ENCODE measurements around the gene MAGI2.

The MAGI2 gene

DNA sequence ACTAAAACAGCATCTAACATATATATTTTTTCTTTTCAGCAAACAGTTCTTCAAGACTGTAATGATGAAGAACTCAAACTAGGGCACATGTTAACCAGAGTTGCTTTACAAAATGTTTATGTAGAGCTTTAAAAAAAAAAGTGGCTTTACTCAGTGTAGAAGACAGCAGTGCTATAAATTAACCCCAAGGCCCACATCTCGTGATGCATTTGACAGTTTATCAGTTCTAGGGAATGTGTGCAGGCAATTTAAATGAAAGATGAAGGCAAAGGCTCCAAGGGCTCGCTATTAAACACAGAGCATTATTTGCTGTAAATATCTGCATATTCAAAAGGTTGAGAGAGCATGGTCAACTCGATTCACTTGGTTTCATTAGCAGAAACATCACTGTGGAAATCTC is 558.1 kb downstream of the MAGI2 start:
- DNase-seq = no peak

DNA sequence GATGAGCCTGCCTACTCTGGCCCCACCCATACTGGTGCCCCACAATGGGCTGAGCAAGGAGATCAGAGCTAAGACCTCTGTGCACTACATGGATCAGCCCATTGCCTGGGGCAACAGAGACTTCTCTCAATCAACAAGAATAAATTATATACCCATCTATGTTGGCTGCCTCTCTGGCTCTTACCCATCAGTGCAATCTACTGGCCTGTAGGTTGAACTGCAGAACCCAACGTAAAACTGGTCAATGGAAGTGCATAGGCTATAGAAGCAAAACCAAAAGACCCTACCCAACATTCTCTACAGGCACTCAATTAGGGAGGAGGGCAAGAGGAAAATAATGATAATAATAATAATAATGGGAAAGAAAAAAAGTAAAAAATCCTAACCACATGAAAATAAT is 574.3 kb downstream of the MAGI2 start:
- no peak for DNase-seq

DNA sequence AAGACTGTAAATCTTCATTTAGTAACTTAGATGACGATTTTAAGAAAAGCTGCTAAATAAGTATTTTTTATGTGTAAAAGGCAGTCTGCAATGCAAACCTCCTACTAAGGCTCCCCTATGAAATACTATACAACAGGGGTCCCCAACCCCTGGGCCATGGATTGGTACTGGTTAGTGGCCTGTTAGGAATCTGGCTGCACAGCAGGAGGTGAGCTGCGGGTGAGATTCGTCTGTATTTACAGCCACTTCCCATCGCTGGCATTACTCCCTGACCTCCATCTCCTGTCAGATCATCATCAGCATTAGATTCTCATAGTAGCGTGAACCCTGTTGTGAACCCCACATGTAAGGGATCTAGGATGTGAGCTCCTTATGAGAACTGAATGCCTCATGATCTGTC is 580.4 kb downstream of the MAGI2 start:
- DNase-seq = no peak

DNA sequence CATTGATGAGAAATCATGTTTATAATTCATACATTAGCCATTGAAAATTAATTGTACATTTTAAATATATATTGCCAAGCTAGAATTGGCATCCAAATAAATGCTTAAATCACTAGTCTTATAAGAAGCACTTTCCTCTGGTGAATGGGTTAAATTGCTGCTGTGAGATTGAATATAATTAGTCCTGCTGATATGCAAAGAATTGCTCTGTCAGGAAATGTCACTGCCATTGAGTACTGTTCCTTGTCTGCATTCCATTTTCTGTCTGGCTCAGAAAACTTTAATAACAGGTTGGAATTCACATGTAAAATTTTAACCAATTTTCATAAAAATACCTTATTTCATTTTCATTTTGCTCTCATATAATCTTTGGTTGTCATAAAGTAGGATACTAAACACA is 589.1 kb downstream of the MAGI2 start:
- no peak for DNase-seq

DNA sequence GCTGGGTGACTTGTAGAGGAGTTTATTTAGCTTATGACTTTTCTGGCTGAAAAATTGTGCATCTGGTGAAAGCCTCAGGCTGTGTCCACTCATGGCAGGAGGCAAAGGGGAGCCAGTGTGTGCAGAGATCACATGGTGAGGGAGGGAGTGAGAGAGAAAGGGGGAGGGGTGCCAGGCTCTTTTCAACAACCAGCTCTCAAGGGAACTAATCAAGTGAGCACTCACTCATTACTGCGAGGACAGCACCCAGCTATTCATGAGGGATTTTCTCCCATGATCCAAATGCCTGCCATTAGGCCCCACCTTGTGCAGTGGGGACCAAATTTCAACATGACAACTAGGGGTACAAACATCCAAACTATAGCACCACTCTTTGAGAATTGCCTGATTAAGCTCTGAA is 590.2 kb downstream of the MAGI2 start:
- DNase-seq = no peak

DNA sequence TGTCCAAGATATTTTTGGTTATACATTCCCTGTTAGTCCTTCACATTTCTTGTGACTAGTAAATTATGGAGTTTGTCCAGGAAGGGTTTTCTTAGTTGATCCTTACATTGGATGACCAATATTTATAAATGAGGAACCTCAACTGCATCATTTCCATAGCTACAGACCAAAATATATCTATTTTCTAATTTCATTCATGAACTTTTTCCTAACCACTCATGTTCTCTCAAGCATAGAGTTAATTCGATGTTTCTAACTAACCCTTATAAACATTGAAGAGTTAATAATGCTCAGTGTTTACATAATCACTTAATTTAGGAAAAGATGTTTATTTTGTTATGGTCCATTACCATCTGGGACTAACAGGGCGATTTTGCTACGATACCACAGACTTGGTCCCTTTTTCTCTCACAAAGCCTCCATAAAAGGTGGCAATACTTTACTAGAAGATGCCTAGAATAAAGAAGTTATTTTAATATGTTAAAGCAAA is 591.0 kb downstream of the MAGI2 start:
- no peak for DNase-seq

DNA sequence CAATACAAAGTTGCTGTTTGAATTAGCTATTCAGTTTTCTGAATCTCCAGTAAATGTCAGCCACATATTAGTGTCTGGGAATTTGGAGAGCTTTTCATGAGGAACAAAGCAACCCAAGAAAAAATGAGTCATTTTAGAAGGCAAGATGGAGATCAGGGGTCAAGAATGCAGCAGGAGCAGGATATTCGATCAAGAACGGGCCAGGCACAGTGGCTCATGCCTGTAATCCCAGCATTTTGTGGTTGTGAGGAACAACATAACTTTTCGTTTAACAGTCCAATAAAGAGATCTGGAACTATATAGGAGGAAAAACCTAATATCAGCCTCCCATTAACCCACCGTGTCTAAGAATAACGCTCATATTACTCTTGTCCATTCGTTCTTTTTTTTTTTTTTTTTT is 600.5 kb downstream of the MAGI2 start:
- no peak for DNase-seq

DNA sequence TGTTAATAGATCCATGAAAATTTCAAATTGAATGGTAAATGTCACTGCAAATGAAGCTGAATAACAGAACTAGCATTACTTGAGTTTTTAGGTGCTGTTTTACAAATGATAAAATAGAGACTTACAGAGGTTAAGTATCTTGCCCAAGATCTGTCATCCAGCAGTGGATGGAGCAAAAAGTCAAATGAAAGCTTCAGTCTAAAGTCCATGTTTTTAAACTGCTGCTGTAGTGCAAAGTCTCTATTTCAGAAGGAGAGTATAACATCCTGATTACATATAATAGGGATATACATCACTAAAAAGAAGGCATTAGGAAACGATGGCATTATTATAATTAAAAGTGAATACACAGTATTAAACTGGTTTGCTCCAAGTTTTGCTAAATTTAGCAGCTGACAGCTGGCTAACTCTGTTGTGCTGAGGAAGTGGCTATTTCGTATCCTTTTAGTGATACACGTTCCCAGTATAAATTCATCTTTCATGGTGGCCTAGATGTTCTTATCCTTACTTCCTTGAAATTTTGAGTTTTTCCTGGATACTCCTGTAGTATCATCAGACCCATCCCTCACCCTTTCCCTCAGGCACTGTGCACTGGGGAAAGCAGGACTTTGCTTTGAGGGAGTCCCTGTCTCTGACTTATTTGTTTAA is 603.2 kb downstream of the MAGI2 start:
- no peak for DNase-seq

DNA sequence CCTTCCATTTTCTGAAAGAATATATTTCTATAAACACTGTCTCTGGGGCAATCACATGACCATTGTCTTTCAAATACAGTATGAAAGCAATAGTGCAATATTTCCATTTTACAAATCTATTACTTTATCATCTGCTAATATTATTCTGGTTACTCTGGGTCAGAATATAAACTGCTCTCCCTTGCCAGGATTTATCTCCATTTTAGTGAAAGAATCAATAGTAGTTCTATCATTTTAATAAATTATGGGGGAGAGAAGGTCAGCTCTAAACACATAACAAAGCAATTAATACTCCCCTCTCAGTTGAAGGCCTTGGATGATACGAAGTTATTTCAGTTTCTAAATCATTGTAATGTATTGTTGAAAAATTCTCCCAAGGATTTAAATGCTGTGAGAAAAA is 608.3 kb downstream of the MAGI2 start:
- DNase-seq = no peak

DNA sequence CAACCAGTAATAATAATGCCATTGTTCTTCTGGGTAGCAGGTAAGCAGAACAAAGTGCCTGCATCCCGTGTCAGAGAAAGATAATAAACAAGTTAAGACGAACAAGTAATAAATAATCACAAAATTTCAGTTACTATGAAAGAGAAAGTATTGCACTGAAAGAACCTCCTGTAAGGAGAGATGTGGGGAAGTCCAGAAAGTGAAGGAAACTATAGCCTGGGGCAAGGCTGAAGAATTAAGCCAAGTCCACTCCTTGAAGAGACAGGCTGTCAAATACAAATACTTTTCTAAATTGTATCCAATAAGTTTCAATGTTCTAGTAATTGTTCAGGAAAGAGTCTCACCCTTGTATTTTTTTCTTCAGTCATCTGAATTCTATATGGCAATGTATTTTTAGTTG is 611.4 kb downstream of the MAGI2 start:
- no peak for DNase-seq

DNA sequence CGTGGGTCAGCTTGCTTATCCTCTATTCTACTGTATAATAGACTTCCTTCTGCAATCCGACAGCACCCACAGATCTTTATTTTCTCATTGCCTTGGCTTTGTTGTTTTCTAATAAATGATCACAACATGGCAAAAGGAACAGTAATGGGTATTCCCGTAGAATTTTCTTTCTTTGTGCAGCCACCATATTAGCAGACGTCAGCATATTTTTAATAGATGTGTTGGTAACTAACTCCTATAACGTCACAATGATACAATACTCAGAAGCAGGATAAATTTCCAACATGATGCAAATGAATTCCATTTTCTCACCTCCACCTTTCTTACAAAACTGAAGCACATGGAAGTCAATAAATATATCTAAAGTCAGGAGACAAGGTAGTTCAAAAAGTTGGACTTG is 617.6 kb downstream of the MAGI2 start:
- DNase-seq = no peak

DNA sequence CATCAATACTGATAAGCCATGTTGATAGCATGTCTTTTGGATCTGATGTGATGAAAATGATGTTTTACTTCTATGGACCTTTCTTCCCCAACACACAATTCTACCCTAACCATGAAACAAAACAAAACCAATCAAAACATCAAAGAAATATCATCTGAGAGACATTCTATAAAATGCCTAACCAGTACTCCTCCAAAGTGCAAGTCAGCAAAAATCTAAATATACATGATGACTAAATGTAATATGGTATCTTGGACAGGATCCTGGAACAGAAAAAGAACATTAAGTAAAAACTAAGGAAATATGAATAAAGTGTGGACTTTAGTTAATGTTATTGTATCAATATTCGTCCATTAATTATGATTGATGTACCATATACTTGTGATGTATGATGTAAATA is 625.1 kb downstream of the MAGI2 start:
- DNase-seq = no peak

DNA sequence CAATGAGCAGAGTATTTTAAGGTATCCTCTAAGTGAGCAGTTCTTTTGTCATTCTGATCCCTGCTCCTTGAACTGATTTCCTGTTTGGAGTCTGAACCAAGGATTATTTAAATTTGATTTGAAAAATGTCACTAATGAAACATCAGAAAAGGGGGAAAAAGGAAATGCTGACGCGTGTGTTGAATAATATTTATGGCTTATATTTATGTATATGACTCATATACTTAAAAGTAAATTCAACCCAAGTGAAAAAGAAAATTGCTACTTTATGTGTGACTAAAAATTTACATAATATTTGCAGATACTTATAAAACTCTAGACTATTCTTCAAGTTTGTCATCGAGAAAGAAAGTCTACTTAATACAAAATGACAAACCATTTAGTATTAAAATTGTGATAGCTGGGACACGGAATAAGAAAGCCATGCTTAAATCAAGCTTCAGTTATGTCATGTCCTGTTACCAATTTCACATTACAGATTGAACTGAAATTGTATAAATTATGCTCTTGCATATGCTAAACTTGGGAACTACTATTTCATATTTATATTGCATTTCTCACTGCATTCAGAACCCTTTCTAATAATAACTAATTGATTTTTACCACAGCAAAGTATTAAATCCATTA is 649.9 kb downstream of the MAGI2 start:
- DNase-seq = no peak

DNA sequence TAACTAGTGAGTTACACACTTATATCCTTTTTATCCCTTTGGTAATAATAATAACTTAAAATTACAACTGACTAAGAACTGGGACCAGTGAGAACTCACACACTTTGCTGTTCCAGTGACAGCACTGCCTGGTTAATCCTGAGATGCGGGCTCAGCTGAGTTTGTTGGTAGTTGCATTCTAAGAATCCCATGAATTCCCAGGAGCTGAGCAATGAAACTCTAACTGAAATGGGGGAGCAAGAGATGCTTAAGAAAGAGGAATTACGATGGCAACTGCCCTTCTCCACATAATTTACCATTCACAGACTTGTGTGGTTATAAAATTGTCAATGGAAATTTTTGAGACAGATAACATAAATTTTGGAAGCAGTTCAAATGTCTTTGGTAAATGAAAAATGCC is 659.4 kb downstream of the MAGI2 start:
- no peak for DNase-seq

DNA sequence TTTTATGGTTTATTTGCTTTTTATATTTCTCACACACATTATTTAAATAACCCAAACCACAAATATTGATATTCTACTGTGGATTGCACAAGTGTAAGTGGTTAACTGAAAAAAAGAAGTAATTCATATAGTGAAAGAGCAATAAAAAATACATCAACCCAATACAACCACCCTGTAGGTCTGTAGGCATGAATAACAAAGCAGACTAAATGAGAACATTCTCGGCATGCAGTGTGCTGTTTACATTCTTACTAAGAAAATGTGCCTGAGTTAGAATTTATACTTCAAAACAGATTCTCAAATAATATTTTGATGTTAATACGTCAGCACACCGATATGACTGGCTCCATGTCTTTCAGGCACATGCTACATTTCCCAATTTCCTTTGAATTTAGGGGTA is 660.8 kb downstream of the MAGI2 start:
- DNase-seq = no peak

DNA sequence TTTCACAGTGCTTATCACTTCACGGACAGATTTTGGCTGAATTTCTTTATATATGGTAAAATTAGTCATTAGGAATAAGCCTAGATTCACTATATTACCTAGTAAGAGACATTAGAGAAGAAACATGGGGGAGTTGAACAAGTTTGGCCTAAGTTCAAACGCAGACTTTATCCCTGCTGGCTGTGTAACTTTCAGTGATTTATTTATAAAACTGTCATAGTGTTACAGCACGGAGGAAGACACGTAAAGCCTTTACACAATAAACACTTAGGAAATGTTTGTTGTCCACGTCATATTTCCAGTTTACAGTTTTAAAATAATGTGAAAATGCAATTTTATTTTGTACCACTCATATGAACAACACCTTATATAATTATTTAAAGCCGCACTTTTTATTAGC is 661.5 kb downstream of the MAGI2 start:
- no peak for DNase-seq

DNA sequence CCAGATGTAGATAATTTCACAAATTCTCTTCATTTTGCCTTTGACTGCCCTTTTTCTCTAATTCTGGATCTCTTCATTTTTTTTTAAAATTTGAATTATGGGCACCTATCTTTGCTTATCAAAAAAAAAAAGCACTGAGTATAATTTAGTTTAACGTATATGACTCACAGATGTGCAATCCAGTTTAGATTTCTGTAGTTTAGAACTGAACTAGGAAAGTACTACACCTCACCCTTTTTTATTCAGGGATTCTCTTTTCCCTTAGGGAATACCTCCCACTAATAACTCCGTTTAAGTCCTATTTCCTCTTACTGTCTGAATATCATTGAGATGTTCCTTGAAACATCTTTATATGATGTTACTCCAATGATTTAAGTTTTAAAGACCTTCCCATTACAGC is 665.0 kb downstream of the MAGI2 start:
- no peak for DNase-seq

DNA sequence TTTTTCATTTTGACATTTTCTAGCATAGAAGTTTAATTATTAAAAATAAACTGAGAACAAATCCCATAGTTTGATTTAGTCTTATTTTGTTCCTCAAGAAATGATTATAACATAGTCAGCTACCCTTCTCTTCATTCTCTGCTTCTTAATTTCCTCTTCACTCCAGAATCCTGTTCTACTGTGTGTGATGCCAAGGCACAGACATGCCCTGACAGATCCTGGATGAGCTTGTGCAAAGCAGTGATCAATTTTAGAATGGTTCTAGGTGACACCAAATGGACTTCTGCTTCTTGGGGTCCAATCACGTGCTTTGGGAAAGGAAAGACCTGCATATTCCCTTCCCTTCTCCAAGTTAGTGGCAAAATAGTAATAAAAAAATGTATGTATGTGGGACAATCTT is 665.6 kb downstream of the MAGI2 start:
- no peak for DNase-seq

DNA sequence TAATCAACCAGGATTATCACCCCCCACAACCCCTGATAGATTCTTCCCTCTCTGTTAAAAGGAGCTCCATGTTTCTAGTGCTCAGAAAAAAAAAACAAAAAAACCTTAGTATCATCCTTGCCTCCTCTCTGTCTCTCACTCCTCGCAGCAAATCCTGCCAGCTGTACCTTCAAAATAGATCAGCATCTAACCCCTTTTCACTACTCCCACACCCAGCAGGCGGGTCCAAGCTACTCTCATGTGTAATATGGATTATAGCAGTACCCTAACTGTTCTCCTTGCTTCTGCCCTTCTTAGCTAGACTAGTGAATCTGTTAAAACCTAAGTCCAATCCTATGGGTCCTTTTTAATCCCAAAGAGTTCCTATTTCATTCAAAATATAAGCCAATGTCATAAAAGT is 667.4 kb downstream of the MAGI2 start:
- DNase-seq = no peak

DNA sequence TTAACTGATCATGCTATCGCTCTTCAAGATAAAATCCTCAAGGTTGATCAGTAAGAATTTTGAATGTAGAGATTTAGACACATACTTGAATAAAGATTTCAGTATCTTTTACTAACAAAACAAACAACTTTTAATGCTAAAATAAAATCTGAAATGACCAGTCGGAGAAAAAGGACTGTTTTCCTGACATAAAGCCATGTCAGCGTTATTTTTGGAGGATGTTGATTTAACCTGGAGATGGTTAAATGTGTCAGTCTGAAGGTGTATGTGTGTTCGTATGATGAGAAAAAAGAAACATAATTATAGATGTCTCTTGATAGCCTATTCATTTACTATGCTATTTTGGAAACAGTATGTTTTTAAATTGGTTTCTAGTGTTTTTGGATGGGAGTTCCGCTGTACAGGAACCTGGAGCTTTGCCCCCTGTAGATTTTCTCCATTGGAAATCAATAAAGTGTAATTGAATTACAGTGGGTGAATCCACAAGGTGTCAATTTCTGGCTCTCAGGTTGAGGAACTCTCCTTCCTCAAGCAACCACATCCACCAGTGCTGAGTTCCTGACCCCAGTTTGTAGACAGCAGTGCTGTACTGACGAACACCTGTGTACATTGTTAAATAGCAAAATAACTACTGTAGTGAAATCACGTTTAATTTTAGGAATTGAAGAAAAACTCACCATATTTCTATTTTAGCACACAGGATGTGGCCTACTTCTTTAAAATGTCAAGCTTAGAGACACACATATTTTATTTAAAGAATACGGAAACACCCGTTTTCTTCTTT is 670.1 kb downstream of the MAGI2 start:
- no peak for DNase-seq

DNA sequence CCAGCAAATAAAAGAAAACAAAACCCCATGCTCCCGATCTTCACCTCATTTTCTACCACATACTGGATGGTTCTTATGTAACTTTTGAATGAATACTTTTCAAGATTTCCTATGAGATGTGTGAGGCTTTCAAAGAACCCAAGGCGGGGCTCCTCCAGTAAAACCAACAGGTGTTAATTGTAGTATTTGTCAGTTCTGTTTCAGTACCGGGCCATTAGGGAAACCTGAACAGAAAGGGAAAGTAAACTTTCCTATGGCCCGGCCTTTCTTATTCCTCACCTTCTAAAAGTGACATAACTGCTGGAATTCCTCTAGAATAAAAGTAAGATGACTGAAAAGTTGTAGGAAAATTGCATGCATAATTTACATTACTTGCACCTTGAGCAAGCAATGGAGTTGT is 672.9 kb downstream of the MAGI2 start:
- DNase-seq = no peak

DNA sequence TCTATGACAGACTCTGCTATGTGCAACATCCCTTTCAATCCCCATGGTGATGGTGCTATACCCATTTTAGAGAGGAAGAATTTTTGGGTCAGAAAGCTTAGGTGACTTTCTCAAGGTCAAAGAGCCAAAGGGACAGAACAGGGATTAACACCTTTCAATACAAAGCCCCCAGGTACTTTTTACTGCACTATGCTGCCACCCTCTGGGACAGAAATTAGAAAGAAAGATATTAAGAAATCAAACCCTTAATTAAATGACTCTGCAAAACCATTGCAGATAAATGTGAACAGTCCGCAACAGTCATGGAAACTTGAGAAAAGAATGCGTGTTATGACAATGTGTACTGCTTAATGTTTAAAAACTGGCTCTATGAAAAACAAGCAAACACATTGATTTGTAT is 673.7 kb downstream of the MAGI2 start:
- no peak for DNase-seq

DNA sequence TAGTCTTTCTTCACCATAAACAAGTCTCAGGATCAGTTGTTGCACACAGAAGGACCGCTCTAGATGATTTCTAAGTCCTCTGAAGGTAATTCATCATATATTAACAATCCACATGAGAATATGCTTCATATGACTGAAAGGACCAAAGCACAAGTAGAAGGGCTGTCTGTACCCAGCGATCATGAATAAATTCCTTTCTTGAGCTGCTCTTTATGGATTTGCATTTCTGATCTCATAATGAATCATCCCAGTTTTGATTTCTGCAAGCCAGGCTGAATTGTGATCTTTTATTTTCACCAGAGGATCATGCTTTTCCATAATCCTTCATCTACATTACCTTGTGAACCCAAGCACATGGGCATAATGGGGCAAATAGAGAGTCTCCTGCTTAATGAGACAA is 675.6 kb downstream of the MAGI2 start:
- DNase-seq = no peak

All from SW 1271 (cell line).